Measurements from ENCODE around the gene CBLC.

Gene CBLC

DNA sequence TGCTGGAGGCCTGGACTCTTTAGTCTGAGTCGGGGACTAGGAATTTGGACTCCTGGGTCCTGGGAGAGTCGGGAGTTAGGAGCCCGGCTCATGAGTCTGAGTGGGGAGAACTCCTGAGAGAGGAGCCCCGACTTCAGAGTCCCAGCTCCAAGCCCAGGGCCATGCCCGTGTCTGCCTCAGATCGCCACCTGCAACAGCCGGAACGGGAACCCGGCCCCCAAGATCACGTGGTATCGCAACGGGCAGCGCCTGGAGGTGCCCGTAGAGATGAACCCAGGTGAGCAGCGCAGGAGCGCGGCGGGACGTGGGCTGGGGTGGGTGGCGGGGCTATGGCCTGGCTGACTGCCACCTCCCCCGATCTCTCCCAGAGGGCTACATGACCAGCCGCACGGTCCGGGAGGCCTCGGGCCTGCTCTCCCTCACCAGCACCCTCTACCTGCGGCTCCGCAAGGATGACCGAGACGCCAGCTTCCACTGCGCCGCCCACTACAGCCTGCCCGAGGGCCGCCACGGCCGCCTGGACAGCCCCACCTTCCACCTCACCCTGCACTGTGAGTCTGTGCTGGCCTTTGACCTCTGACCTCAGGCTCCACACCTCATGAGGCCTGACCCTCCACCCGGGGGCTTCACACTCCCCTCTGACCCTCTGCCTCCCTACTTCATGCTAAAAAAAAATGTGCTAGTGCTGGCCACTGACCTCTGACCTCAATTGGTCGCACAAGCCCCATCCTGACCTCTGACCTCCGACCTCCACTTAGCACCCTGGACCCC is 35.6 kb downstream of the CBLC start:
- Histone ChIP-seq H3K27ac (ENCODE audit: low read depth, low read length) (no peak overlapping the region), H2AFZ (ENCODE audit: low read length, unreplicated experiment) (no peak overlapping the region), H3K36me3 (ENCODE audit: insufficient read depth, low read length) (no peaks in the 10 kb centered on the region), H3K79me2 (ENCODE audit: control insufficient read depth, insufficient read depth, low read length, unreplicated experiment) (no peaks in the 10 kb centered on the region), H3K4me1 (ENCODE audit: control insufficient read depth, insufficient read depth, low read length, unreplicated experiment) (peaks cover 4% of the 10 kb centered on the region), H3K4me3 (ENCODE audit: low read depth, low read length) (no peak overlapping the region), H3K27me3 (ENCODE audit: insufficient read depth, low read length) (no peaks in the 10 kb centered on the region)

DNA sequence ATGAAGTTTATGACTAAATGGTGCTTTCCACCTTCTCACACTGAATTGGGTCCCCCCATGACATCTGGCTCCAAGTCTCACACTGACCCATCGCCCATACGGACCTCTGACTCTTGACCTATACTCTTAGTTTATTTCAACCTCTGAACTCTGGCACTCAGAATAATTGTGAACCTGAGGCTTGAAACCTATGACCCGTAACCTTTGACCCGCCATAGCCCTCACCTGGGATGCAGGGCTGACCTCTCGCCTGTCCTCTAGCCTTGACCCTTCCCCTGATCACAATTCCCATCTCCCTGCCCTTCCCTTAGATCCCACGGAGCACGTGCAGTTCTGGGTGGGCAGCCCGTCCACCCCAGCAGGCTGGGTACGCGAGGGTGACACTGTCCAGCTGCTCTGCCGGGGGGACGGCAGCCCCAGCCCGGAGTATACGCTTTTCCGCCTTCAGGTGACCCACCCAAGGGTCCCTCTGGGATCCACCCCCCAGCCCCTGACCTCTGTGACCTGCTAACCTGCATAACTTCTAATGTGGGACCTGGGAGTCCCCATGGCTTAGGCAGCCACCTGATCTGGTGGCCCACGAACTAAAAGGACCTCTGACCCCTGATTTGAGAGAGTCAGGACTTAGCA is 36.3 kb downstream of the CBLC start:
- Histone ChIP-seq H3K27me3 (ENCODE audit: insufficient read depth, low read length) (no peaks in the 10 kb centered on the region), H2AFZ (ENCODE audit: low read length, unreplicated experiment) (no peak overlapping the region), H3K36me3 (ENCODE audit: insufficient read depth, low read length) (no peaks in the 10 kb centered on the region), H3K4me3 (ENCODE audit: low read depth, low read length) (no peak overlapping the region), H3K4me1 (ENCODE audit: control insufficient read depth, insufficient read depth, low read length, unreplicated experiment) (no peaks in the 10 kb centered on the region), H3K27ac (ENCODE audit: low read depth, low read length) (no peak overlapping the region), H3K79me2 (ENCODE audit: control insufficient read depth, insufficient read depth, low read length, unreplicated experiment) (no peaks in the 10 kb centered on the region)

DNA sequence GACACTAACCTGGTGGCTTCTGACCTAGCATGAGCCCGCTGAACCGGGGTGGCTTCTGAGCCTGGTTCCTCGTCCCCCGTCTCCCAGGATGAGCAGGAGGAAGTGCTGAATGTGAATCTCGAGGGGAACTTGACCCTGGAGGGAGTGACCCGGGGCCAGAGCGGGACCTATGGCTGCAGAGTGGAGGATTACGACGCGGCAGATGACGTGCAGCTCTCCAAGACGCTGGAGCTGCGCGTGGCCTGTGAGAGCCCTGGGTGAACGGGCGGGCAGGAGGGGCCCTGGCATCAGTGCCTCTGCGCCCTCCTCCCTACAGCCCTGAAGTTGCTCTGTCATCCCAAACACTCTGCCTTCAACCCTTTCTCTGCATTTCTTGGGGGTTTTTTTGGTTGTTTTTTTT is 36.8 kb downstream of the CBLC start:
- H3K27me3 ChIP-seq (ENCODE audit: insufficient read depth, low read length) = no peaks in the 10 kb centered on the region
- no peak overlapping the region for H3K27ac ChIP-seq (ENCODE audit: low read depth, low read length)
- H3K4me3 ChIP-seq (ENCODE audit: low read depth, low read length) = no peak overlapping the region
- no peaks in the 10 kb centered on the region for H3K4me1 ChIP-seq (ENCODE audit: control insufficient read depth, insufficient read depth, low read length, unreplicated experiment)
- H3K36me3 ChIP-seq (ENCODE audit: insufficient read depth, low read length) = no peaks in the 10 kb centered on the region
- H3K79me2 ChIP-seq (ENCODE audit: control insufficient read depth, insufficient read depth, low read length, unreplicated experiment) = no peaks in the 10 kb centered on the region
- no peak overlapping the region for H2AFZ ChIP-seq (ENCODE audit: low read length, unreplicated experiment)

DNA sequence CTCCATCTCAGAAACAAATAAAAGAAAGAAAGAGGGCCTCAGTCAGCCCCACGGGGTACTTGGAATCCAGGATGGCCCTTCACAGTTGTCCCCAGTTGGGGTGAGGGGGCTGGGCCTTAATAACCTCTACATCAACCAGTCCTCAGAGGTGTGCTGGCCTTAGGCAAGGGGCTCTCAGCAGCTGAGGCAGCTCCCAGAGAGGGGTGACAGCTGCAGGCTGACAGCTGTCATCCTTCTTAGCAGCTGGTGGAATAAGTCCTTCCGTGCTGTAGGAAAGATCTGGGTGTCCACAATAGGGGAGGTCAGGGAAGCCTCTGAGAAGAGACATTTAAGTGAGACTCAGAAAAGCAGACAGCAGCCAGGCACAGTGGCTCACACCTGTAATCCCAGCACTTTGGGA is 38.6 kb downstream of the CBLC start:
- Histone ChIP-seq H3K4me3 (ENCODE audit: low read depth, low read length) (no peak overlapping the region), H3K79me2 (ENCODE audit: control insufficient read depth, insufficient read depth, low read length, unreplicated experiment) (no peaks in the 10 kb centered on the region), H2AFZ (ENCODE audit: low read length, unreplicated experiment) (no peak overlapping the region), H3K27me3 (ENCODE audit: insufficient read depth, low read length) (no peaks in the 10 kb centered on the region), H3K36me3 (ENCODE audit: insufficient read depth, low read length) (no peaks in the 10 kb centered on the region), H3K27ac (ENCODE audit: low read depth, low read length) (no peak overlapping the region), H3K4me1 (ENCODE audit: control insufficient read depth, insufficient read depth, low read length, unreplicated experiment) (no peaks in the 10 kb centered on the region)

DNA sequence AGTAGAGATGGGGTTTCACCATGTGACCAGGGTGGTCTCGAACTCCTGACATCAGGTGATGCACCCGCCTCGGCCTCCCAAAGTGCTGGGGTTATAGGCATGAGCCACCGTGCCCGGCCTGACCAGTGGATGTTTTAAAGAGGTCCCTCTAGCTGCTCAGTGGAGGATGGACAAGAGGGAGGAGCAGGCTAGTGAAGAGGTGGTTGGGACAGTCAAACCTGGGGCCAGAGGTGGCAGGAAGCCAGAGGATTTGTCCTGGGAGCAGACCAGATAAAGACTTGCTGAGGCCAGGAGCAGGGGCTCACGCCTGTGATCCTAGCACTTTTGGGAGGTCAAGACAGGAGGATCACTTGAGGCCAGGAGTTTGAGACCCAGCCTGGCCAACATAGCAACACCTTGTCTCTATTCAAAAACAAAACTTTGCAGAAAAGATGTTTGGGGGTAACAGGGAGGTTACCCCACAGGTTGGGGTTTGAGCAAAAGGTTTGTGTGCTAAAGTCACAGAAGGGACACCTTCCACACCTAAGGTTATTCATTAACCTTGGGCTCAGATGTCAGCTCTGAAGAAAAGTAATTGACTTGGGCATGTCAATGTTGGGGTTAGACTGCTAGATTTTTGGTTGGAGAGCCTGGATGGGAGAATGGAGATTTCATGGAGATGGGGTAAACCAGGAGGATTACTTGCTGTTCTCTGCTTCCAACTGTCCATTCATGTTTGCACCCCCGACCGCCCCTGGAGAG is 40.2 kb downstream of the CBLC start:
- Histone ChIP-seq H2AFZ (ENCODE audit: low read length, unreplicated experiment) (no peak overlapping the region), H3K4me1 (ENCODE audit: control insufficient read depth, insufficient read depth, low read length, unreplicated experiment) (no peaks in the 10 kb centered on the region)

DNA sequence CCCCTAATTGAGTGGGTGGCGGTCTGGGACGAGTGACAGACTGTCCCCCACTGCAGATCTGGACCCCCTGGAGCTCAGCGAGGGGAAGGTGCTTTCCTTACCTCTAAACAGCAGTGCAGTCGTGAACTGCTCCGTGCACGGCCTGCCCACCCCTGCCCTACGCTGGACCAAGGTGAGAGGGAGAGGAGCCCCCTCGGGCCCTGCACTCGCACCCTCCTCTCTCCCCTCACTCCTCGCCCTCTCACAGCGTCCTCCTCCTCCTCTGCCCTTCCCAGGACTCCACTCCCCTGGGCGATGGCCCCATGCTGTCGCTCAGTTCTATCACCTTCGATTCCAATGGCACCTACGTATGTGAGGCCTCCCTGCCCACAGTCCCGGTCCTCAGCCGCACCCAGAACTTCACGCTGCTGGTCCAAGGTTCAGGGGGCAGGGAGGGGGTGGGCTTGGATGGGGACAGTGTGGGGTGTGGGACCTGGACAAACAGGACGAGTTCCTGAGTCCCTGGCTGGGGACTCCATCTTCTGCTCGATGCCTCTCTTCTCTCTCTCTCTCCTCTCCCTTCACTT is 40.9 kb downstream of the CBLC start:
- no peaks in the 10 kb centered on the region for H3K79me2 ChIP-seq (ENCODE audit: control insufficient read depth, insufficient read depth, low read length, unreplicated experiment)
- no peak overlapping the region for H3K4me3 ChIP-seq (ENCODE audit: low read depth, low read length)
- H3K4me1 ChIP-seq (ENCODE audit: control insufficient read depth, insufficient read depth, low read length, unreplicated experiment) = no peaks in the 10 kb centered on the region
- no peaks in the 10 kb centered on the region for H3K36me3 ChIP-seq (ENCODE audit: insufficient read depth, low read length)
- H3K27me3 ChIP-seq (ENCODE audit: insufficient read depth, low read length) = no peaks in the 10 kb centered on the region
- no peak overlapping the region for H3K27ac ChIP-seq (ENCODE audit: low read depth, low read length)
- H2AFZ ChIP-seq (ENCODE audit: low read length, unreplicated experiment) = no peak overlapping the region

More for the DNA sequence above, 40.2 kb downstream of the CBLC start:
- H3K27me3 ChIP-seq (ENCODE audit: insufficient read depth, low read length) = no peaks in the 10 kb centered on the region
- H3K27ac ChIP-seq (ENCODE audit: low read depth, low read length) = no peak overlapping the region
- H3K4me3 ChIP-seq (ENCODE audit: low read depth, low read length) = no peak overlapping the region
- H3K36me3 ChIP-seq (ENCODE audit: insufficient read depth, low read length) = no peaks in the 10 kb centered on the region
- H3K79me2 ChIP-seq (ENCODE audit: control insufficient read depth, insufficient read depth, low read length, unreplicated experiment) = no peaks in the 10 kb centered on the region

DNA sequence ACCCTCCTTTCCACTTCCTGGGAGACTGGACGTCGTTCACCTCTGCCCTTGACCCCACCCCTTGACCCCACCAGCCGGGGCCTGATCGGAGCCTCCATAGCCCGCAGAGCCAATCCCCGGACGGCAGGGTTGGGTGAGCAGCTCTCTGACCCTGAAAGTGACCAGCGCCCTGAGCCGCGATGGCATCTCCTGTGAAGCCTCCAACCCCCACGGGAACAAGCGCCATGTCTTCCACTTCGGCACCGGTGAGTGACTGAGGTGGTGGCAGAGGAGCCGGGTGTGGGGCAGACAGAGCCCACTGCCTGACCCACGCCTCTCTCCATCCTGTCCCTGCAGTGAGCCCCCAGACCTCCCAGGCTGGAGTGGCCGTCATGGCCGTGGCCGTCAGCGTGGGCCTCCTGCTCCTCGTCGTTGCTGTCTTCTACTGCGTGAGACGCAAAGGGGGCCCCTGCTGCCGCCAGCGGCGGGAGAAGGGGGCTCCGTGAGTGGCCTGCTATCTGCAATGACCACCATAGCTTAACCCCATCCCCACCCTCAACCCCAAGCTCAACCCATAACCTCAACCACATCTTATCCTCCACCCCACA is 41.6 kb downstream of the CBLC start:
- Histone ChIP-seq H3K4me3 (ENCODE audit: low read depth, low read length) (no peak overlapping the region), H3K27ac (ENCODE audit: low read depth, low read length) (no peak overlapping the region), H2AFZ (ENCODE audit: low read length, unreplicated experiment) (no peak overlapping the region), H3K27me3 (ENCODE audit: insufficient read depth, low read length) (no peaks in the 10 kb centered on the region), H3K36me3 (ENCODE audit: insufficient read depth, low read length) (no peaks in the 10 kb centered on the region), H3K79me2 (ENCODE audit: control insufficient read depth, insufficient read depth, low read length, unreplicated experiment) (no peaks in the 10 kb centered on the region), H3K4me1 (ENCODE audit: control insufficient read depth, insufficient read depth, low read length, unreplicated experiment) (no peaks in the 10 kb centered on the region)

DNA sequence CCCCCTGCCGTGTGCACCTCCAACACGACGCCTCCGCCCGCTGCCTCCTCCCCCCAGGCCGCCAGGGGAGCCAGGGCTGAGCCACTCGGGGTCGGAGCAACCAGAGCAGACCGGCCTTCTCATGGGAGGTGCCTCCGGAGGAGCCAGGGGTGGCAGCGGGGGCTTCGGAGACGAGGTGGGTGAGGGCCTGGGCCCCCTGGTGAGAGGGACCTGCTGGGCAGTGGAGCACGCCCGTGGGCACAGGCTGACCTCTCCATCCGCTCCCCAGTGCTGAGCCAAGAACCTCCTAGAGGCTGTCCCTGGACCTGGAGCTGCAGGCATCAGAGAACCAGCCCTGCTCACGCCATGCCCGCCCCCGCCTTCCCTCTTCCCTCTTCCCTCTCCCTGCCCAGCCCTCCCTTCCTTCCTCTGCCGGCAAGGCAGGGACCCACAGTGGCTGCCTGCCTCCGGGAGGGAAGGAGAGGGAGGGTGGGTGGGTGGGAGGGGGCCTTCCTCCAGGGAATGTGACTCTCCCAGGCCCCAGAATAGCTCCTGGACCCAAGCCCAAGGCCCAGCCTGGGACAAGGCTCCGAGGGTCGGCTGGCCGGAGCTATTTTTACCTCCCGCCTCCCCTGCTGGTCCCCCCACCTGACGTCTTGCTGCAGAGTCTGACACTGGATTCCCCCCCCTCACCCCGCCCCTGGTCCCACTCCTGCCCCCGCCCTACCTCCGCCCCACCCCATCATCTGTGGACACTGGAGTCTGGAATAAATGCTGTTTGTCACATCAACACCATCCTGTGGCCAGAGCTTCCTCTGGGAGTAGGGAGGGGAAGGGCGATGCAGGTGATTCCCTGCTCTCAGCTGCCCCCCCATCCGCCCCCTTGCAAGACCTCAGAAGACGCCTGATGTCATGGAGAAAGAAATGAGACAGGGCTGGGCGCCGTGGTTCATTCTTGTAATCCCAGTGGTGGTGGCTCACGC is 43.2 kb downstream of the CBLC start:
- no peak overlapping the region for H3K27ac ChIP-seq (ENCODE audit: low read depth, low read length)

DNA sequence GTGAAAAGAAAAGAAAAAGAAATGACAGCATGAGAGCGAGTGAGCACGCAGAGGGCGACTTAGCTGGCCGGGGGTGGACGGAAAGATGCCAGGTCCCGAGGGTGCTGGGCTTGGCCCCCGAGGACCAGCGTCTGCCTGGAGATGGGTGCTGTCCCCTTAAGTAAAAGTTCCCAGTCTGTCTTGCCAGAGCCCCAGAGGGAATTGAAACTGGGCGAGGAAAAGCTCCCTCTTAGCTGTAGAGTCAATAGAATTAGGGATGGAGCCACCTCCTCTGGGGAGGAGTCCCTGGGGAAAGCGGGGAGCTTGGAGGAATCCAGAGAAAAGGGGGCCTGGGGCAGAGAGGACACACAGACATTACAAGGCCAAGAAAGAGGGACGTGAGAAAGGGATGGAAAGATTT is 44.5 kb downstream of the CBLC start:
- H3K36me3 ChIP-seq (ENCODE audit: insufficient read depth, low read length) = no peaks in the 10 kb centered on the region
- peaks cover 3% of the 10 kb centered on the region; the same call in 1 of the 2 replicates for H3K27me3 ChIP-seq (ENCODE audit: insufficient read depth, low read length)
- H3K79me2 ChIP-seq (ENCODE audit: control insufficient read depth, insufficient read depth, low read length, unreplicated experiment) = no peaks in the 10 kb centered on the region
- no peaks in the 10 kb centered on the region for H3K4me1 ChIP-seq (ENCODE audit: control insufficient read depth, insufficient read depth, low read length, unreplicated experiment)
- H3K4me3 ChIP-seq (ENCODE audit: low read depth, low read length) = no peak overlapping the region
- H3K27ac ChIP-seq (ENCODE audit: low read depth, low read length) = no peak overlapping the region
- no peak overlapping the region for H2AFZ ChIP-seq (ENCODE audit: low read length, unreplicated experiment)

More for the DNA sequence above, 43.2 kb downstream of the CBLC start:
- Histone ChIP-seq H3K27me3 (ENCODE audit: insufficient read depth, low read length) (peaks cover 3% of the 10 kb centered on the region; the same call in 1 of the 2 replicates), H3K36me3 (ENCODE audit: insufficient read depth, low read length) (no peaks in the 10 kb centered on the region), H3K4me1 (ENCODE audit: control insufficient read depth, insufficient read depth, low read length, unreplicated experiment) (no peaks in the 10 kb centered on the region), H3K4me3 (ENCODE audit: low read depth, low read length) (no peak overlapping the region), H2AFZ (ENCODE audit: low read length, unreplicated experiment) (no peak overlapping the region), H3K79me2 (ENCODE audit: control insufficient read depth, insufficient read depth, low read length, unreplicated experiment) (no peaks in the 10 kb centered on the region)
